Measurements from ENCODE around the gene CLEC12A.
"Not testable (repeated sequence)": the region's sequence is repeated elsewhere in the genome, so short reads cannot be mapped to it uniquely, and the experiment has no call there.

CLEC12A gene

GRCh38 chr12:9973949-9974348 lies 2.7 kb downstream of the CLEC12A start:
- DNase-seq: no peak

- DNase-seq: not testable (repeated sequence)
Observed at GRCh38 chr12:9974731-9975130, 3.5 kb downstream of the CLEC12A start.

GRCh38 chr12:9975614-9976013 lies 4.4 kb downstream of the CLEC12A start:
- DNase-seq: no peak

- DNase-seq: not testable (repeated sequence)
Observed at GRCh38 chr12:9976626-9977025, 5.4 kb downstream of the CLEC12A start.

- no peak for DNase-seq
Observed at GRCh38 chr12:9977916-9978315, 6.7 kb downstream of the CLEC12A start.

- no peak for DNase-seq
Observed at GRCh38 chr12:9980126-9980525, 8.9 kb downstream of the CLEC12A start.

GRCh38 chr12:9991876-9992275 lies 20.7 kb downstream of the CLEC12A start:
- no peak for DNase-seq

- no peak for DNase-seq
Observed at GRCh38 chr12:9992296-9992695, 21.1 kb downstream of the CLEC12A start.

- DNase-seq: no peak
Observed at GRCh38 chr12:9999016-9999415, 27.8 kb downstream of the CLEC12A start, which contains the start of gene CLEC1B. Gene CLEC1B, minus strand, starts transcription at chr12:9999121. Its CDS starts 21 bp downstream, at chr12:9999100.

GRCh38 chr12:10001171-10001776 lies 30.1 kb downstream of the CLEC12A start:
- no peak for DNase-seq

GRCh38 chr12:10012630-10013330 lies 41.6 kb downstream of the CLEC12A start:
- no peak for DNase-seq

GRCh38 chr12:10015450-10015849 lies 44.2 kb downstream of the CLEC12A start:
- DNase-seq: no peak

- no peak for DNase-seq
Observed at GRCh38 chr12:10016881-10017280, 45.7 kb downstream of the CLEC12A start.

GRCh38 chr12:10018386-10018785 lies 47.2 kb downstream of the CLEC12A start:
- DNase-seq: no peak

- no peak for DNase-seq
Observed at GRCh38 chr12:10021342-10021741, 50.1 kb downstream of the CLEC12A start.

GRCh38 chr12:10025236-10025635 lies 54.0 kb downstream of the CLEC12A start:
- DNase-seq: no peak

GRCh38 chr12:10026666-10027065 lies 55.5 kb downstream of the CLEC12A start:
- DNase-seq: not testable (repeated sequence)

GRCh38 chr12:10027311-10027710 lies 56.1 kb downstream of the CLEC12A start:
- no peak for DNase-seq

GRCh38 chr12:10027721-10028120 lies 56.5 kb downstream of the CLEC12A start:
- no peak for DNase-seq

- DNase-seq: no peak
Observed at GRCh38 chr12:10030446-10030845, 59.2 kb downstream of the CLEC12A start, which contains the start of gene CLEC9A. Gene CLEC9A, plus strand, starts transcription at chr12:10030682. Its CDS starts 22,006 bp downstream, at chr12:10052688.

- no peak for DNase-seq
Observed at GRCh38 chr12:10031321-10031720, 60.1 kb downstream of the CLEC12A start.

- DNase-seq: no peak
Observed at GRCh38 chr12:10031771-10032175, 60.6 kb downstream of the CLEC12A start.

- no peak for DNase-seq
Observed at GRCh38 chr12:10033783-10034545, 62.8 kb downstream of the CLEC12A start.
